Right lobe of liver (tissue), 4 donors: Measurements from ENCODE around the gene NECTIN4.

ENCODE experiments used
- POLR2A ChIP-seq: fragments of 450-650 bp; IDR thresholded peaks from one replicate; pipeline ENCODE4 v1.6.1; 2017; ENCODE audit warnings: antibody characterized with exemption, mild to moderate bottlenecking
- TF ChIP-seq, protein P1 (sequence below), 4 donors: fragments of 200-600 bp in 3 of 4; fragments of 450-650 bp in 1 of 4; IDR thresholded peaks; one replicate each; pipeline versions ENCODE4 v1.5.1 to v1.8.0; 2016 to 2022; ENCODE audit warnings: antibody characterized with exemption in 4 of 4, mild to moderate bottlenecking in 2 of 4
- donor health status: DM: no; HTN: no; CAD: no.
- donor health status: DM: no; HTN: no; CAD: no.
- donor health status: DM: no; HTN: yes; CAD: no.

DNA sequence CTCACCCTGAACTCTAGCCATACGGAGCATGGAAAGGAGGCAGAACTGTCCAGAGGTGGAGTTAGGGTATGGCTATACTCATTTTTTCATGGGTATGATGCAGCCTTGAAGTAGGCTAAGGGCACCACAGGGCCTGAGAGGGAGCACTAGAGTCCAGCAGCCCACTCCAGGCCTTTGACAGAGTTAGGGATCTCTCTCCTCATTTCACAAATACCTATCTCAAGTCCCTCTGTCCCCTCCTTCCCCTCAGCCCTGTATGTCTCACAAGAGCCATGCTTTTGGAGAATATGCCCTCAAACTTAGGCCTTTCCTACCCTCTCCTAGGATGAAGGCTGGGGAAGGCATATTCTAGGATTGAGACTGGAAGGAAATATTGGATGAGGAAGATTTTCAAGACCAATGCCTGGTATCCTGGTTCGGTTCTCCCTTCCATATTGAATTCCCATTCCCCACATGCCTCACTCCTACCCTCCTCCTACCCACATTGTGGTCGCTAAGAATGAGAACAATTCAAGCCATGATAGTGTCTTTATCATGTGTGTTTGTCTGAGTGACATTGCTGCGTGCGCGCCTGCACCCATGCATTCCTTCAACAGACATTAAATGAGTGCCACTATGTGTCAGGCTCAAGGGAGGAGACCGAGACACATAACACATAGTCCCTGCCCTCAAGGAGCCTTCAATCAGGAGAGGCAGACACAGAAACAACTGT is 2.6 kb upstream of the NECTIN4 start:
- TF ChIP-seq, protein P1, sequence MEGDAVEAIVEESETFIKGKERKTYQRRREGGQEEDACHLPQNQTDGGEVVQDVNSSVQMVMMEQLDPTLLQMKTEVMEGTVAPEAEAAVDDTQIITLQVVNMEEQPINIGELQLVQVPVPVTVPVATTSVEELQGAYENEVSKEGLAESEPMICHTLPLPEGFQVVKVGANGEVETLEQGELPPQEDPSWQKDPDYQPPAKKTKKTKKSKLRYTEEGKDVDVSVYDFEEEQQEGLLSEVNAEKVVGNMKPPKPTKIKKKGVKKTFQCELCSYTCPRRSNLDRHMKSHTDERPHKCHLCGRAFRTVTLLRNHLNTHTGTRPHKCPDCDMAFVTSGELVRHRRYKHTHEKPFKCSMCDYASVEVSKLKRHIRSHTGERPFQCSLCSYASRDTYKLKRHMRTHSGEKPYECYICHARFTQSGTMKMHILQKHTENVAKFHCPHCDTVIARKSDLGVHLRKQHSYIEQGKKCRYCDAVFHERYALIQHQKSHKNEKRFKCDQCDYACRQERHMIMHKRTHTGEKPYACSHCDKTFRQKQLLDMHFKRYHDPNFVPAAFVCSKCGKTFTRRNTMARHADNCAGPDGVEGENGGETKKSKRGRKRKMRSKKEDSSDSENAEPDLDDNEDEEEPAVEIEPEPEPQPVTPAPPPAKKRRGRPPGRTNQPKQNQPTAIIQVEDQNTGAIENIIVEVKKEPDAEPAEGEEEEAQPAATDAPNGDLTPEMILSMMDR (IDR thresholded peaks at IDR 0.05): no peak
- no peak for TF ChIP-seq POLR2A
